ENCODE results near the gene YIF1A. TPM values are rescaled to one million over a fixed set of nuclear protein-coding genes. Genes with fewer than 3 reads are reported as not detected.
"Not testable (repeated sequence)": the region's sequence is repeated elsewhere in the genome, so short reads cannot be mapped to it uniquely, and the experiment has no call there.

Gene YIF1A
- total and polyA plus RNA-seq, 7 experiments from 2014 or later = 25.0 to 66.2 (median 34.1) TPM

DNA sequence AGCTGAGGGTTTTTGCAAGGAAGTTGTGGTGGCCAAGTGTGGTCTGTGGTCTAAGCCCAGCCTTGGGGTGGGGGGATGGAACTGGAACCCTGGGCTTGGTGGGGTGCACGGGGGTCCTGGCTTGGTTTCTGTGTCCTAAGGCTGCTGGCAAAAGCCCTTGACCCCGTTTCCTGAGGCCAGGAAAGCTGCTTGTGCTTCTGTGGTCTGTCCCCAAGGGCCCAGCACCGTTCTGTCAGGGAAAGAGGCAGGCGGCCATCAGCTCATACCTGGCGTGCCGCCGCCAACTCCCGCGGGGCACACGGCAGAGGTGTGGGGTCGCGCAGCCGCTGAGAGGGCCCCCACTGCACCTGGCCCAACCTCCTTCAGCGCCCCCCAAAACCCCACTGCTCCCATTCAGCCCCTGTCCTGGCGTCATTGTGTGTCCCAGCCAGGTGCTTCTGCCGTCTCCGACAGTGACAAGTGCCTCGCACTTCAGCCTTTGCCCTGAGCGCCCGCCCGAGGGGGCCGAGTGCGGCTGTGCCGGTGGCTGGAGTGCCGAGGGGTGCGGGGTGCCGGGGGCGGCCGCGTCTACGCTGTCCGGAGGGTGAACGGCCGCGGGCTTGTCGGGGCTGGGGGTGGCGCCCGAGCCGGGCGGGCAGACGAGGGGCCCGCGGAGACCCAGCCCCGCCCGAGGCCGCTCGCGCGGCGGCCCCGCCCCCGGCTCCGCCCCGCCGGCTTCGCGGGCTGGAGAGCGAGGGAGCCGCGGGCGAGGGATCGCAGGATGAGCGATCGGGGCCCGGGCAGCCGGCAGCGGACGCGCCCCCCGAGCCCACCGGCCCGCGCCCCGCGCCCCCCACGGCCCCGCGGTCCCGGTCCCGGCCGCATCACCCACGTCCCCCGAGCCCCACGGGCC lies 11.2 kb downstream of the YIF1A start, which contains the start of gene CNIH2:
Gene CNIH2 (plus strand): TSS at position 705 of the 892 bp plus-strand sequence. CDS start 282 bp downstream, outside the sequence.
- H3K27me3 Mint-ChIP-seq = peaks cover 0 to 14% (median 0%) of the 10 kb centered on the region in 5 donors
- peak in 7 of 9 donors; percentile 37 to 71 (median 51) for DNase-seq
- peaks cover 4 to 15% (median 11%) of the 10 kb centered on the region in 5 donors for H3K36me3 Mint-ChIP-seq
- intact Hi-C loops (cut with micrococcal nuclease) = loop anchor here (1.0 kb wide), 2 partner anchors 8 to 9 kb away; partner anchors contain the start of gene RAB1B (in 1 of the 2)
- peaks cover 0 to 3% (median 0%) of the 10 kb centered on the region in 11 donors for H3K9me3 Mint-ChIP-seq
- Histone ChIP-seq H3K4me1 (ENCODE audit: control insufficient read depth in 2 of 2, insufficient read depth in 2 of 2, low read length in 2 of 2) (peaks cover 20 to 24% of the 10 kb centered on the region in 2 donors), H3K4me3 (ENCODE audit: low read length) (no peak within 1 kb of the TSS), H3K9me3 (ENCODE audit: control insufficient read depth in 2 of 3, low read length in 3 of 3) (no peaks in the 10 kb centered on the region), H3K27ac (ENCODE audit: low read depth, low read length) (peak within 1 kb of the TSS; percentile 50), H3K36me3 (ENCODE audit: control insufficient read depth in 2 of 3, insufficient read depth in 3 of 3, low read length in 3 of 3) (peaks cover 5 to 39% (median 6%) of the 10 kb centered on the region in 3 experiments), H3K27me3 (ENCODE audit: control insufficient read depth in 2 of 2, insufficient read depth in 2 of 2, low read length in 2 of 2) (no peaks in the 10 kb centered on the region)
- H3K27ac Mint-ChIP-seq = peak within 1 kb of the TSS in 4 of 9 donors; percentile 37 to 80 (median 50)
- peaks cover 20 to 46% (median 29%) of the 10 kb centered on the region in 7 donors for H3K4me1 Mint-ChIP-seq
- ChIA-PET POLR2A (interaction anchor here (0.6 to 6.8 kb wide), 6 partner anchors 8 to 389 kb away, joined by 3 to 56 read pairs (median 6); partner anchors contain the start of genes RAB1B and YIF1A), CTCF (no interaction called here)
- ATAC-seq = peak; percentile 44
- peak within 1 kb of the TSS in 9 of 10 donors; percentile 47 to 81 (median 66) for H3K4me3 Mint-ChIP-seq

DNA sequence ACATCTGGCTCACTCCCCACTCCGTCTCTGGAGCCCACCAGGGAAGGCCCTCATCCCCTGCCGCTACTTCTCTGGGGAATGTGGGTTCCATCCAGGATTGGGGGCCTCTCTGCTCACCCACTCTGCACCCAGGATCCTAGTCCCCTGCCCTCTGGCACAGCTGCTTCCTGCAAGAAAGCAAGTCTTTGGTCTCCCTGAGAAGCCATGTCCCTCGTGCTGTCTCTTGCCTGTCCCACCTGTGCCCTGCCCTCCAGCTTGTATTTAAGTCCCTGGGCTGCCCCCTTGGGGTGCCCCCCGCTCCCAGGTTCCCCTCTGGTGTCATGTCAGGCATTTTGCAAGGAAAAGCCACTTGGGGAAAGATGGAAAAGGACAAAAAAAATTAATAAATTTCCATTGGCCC lies 11.9 kb downstream of the YIF1A start:
- CTCF ChIA-PET; H3K27me3 ChIP-seq (ENCODE audit: control insufficient read depth in 2 of 2, insufficient read depth in 2 of 2, low read length in 2 of 2); H3K9me3 ChIP-seq (ENCODE audit: control insufficient read depth in 2 of 3, low read length in 3 of 3); H3K4me3 ChIP-seq (ENCODE audit: low read length); H3K9me3 Mint-ChIP-seq; ATAC-seq; DNase-seq: not testable (repeated sequence)
- H3K4me1 Mint-ChIP-seq = peaks cover 13 to 44% (median 30%) of the 10 kb centered on the region in 7 donors
- peak overlapping the region; percentile 50 for H3K27ac ChIP-seq (ENCODE audit: low read depth, low read length)
- peaks cover 16 to 27% of the 10 kb centered on the region in 2 donors for H3K4me1 ChIP-seq (ENCODE audit: control insufficient read depth in 2 of 2, insufficient read depth in 2 of 2, low read length in 2 of 2)
- POLR2A ChIA-PET = interaction anchor here (0.6 to 6.8 kb wide), 5 partner anchors 7 to 388 kb away, joined by 3 to 56 read pairs (median 7); partner anchors contain the start of genes RAB1B and YIF1A
- peaks cover 8 to 19% (median 11%) of the 10 kb centered on the region in 5 donors for H3K36me3 Mint-ChIP-seq
- H3K27ac Mint-ChIP-seq = peak overlapping the region in 2 of 9 donors; percentile 34 to 54
- H3K36me3 ChIP-seq (ENCODE audit: control insufficient read depth in 2 of 3, insufficient read depth in 3 of 3, low read length in 3 of 3) = peaks cover 8 to 45% (median 11%) of the 10 kb centered on the region in 3 experiments
- peak overlapping the region in 5 of 10 donors; percentile 20 to 60 (median 47) for H3K4me3 Mint-ChIP-seq
- peaks cover 0 to 13% (median 0%) of the 10 kb centered on the region in 5 donors for H3K27me3 Mint-ChIP-seq
- intact Hi-C loops (cut with micrococcal nuclease) = loop anchor here in 1 of 2 donors (1.0 kb wide), 1 partner anchor 8 kb away; no protein-coding TSS in a partner anchor

- intact Hi-C loops (cut with micrococcal nuclease) = loop anchor here in 1 of 2 donors (1.0 kb wide), 1 partner anchor 7 kb away; no protein-coding TSS in a partner anchor
- CTCF ChIA-PET = not testable (repeated sequence)
- POLR2A ChIA-PET = interaction anchor here (0.5 to 6.8 kb wide), 4 partner anchors 6 to 388 kb away, joined by 3 to 56 read pairs (median 8); partner anchors contain the start of genes RAB1B and YIF1A
These were observed 12.3 kb downstream of the YIF1A start for GRCh38 chr11:66276619-66277018.

GRCh38 chr11:66275984-66276612 lies 12.8 kb downstream of the YIF1A start:
- Histone ChIP-seq H3K4me1 (ENCODE audit: control insufficient read depth in 2 of 2, insufficient read depth in 2 of 2, low read length in 2 of 2) (peaks cover 11 to 28% of the 10 kb centered on the region in 2 donors), H3K27me3 (ENCODE audit: control insufficient read depth in 2 of 2, insufficient read depth in 2 of 2, low read length in 2 of 2) (no peaks in the 10 kb centered on the region), H3K27ac (ENCODE audit: low read depth, low read length) (no peak overlapping the region), H3K4me3 (ENCODE audit: low read length) (no peak overlapping the region), H3K36me3 (ENCODE audit: control insufficient read depth in 2 of 3, insufficient read depth in 3 of 3, low read length in 3 of 3) (peaks cover 10 to 51% (median 14%) of the 10 kb centered on the region in 3 experiments), H3K9me3 (ENCODE audit: control insufficient read depth in 2 of 3, low read length in 3 of 3) (no peaks in the 10 kb centered on the region)
- ChIA-PET CTCF (no interaction called here), POLR2A (interaction anchor here (0.5 kb wide), 1 partner anchor 200 kb away, joined by 3 read pairs; no protein-coding TSS in a partner anchor)
- Mint-ChIP-seq H3K4me1 (peaks cover 11 to 40% (median 22%) of the 10 kb centered on the region in 7 donors), H3K27me3 (peaks cover 0 to 13% (median 0%) of the 10 kb centered on the region in 5 donors), H3K9me3 (no peaks in the 10 kb centered on the region), H3K4me3 (no peak overlapping the region), H3K36me3 (peaks cover 8 to 21% (median 11%) of the 10 kb centered on the region in 5 donors), H3K27ac (peak overlapping the region in 1 of 9 donors; percentile 38)
- ATAC-seq (no peak), DNase-seq (no peak)
- intact Hi-C loops (cut with micrococcal nuclease) = no loop called here

More at GRCh38 chr11:66276619-66277018, 12.3 kb downstream of the YIF1A start:
- not testable (repeated sequence) for H3K27ac ChIP-seq (ENCODE audit: low read depth, low read length); H3K9me3 ChIP-seq (ENCODE audit: control insufficient read depth in 2 of 3, low read length in 3 of 3); H3K4me3 ChIP-seq (ENCODE audit: low read length); ATAC-seq; H3K9me3 Mint-ChIP-seq; DNase-seq; H3K27me3 ChIP-seq (ENCODE audit: control insufficient read depth in 2 of 2, insufficient read depth in 2 of 2, low read length in 2 of 2)
- Mint-ChIP-seq H3K27me3 (peaks cover 0 to 13% (median 0%) of the 10 kb centered on the region in 5 donors), H3K36me3 (peaks cover 8 to 20% (median 11%) of the 10 kb centered on the region in 5 donors), H3K4me3 (peak overlapping the region in 2 of 10 donors; percentile 32 to 60), H3K27ac (peak overlapping the region in 1 of 9 donors; percentile 38), H3K4me1 (peaks cover 14 to 44% (median 26%) of the 10 kb centered on the region in 7 donors)
- Histone ChIP-seq H3K4me1 (ENCODE audit: control insufficient read depth in 2 of 2, insufficient read depth in 2 of 2, low read length in 2 of 2) (peaks cover 11 to 27% of the 10 kb centered on the region in 2 donors), H3K36me3 (ENCODE audit: control insufficient read depth in 2 of 3, insufficient read depth in 3 of 3, low read length in 3 of 3) (peaks cover 10 to 50% (median 14%) of the 10 kb centered on the region in 3 experiments)

DNA sequence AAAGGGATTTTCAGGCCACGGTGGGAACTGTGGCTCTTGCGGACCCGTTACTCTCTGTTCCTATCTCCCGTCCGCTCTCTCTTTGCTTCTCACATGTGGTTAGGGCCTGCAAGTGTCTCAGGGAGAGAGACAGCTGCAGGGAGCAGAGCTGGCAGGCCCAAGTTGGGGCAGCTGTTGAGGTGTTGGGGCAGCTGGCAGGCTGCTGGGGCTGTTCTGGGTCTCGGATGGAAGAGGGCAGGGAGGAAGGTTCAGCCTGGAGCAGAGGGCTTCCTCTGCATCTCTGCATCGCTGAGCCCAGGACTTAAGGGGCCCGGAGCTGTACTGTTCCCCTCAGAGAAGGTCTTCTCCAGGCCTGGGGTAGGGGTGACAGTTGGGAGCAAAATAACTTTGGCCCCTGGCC lies 13.5 kb downstream of the YIF1A start:
- Histone ChIP-seq H3K27me3 (ENCODE audit: control insufficient read depth in 2 of 2, insufficient read depth in 2 of 2, low read length in 2 of 2) (no peaks in the 10 kb centered on the region), H3K9me3 (ENCODE audit: control insufficient read depth in 2 of 3, low read length in 3 of 3) (no peaks in the 10 kb centered on the region), H3K36me3 (ENCODE audit: control insufficient read depth in 2 of 3, insufficient read depth in 3 of 3, low read length in 3 of 3) (peaks cover 10 to 51% (median 14%) of the 10 kb centered on the region in 3 experiments), H3K4me1 (ENCODE audit: control insufficient read depth in 2 of 2, insufficient read depth in 2 of 2, low read length in 2 of 2) (peaks cover 16 to 34% of the 10 kb centered on the region in 2 donors), H3K4me3 (ENCODE audit: low read length) (no peak overlapping the region), H3K27ac (ENCODE audit: low read depth, low read length) (no peak overlapping the region)
- no peaks in the 10 kb centered on the region for H3K9me3 Mint-ChIP-seq
- no peak overlapping the region for H3K4me3 Mint-ChIP-seq
- DNase-seq (no peak), ATAC-seq (no peak)
- peak overlapping the region in 2 of 9 donors; percentile 22 to 65 for H3K27ac Mint-ChIP-seq
- peaks cover 12 to 42% (median 26%) of the 10 kb centered on the region in 7 donors for H3K4me1 Mint-ChIP-seq
- peaks cover 0 to 13% (median 0%) of the 10 kb centered on the region in 5 donors for H3K27me3 Mint-ChIP-seq
- H3K36me3 Mint-ChIP-seq = peaks cover 8 to 21% (median 11%) of the 10 kb centered on the region in 5 donors
- ChIA-PET CTCF (no interaction called here), POLR2A (no interaction called here)
- intact Hi-C loops (cut with micrococcal nuclease) = no loop called here

DNA sequence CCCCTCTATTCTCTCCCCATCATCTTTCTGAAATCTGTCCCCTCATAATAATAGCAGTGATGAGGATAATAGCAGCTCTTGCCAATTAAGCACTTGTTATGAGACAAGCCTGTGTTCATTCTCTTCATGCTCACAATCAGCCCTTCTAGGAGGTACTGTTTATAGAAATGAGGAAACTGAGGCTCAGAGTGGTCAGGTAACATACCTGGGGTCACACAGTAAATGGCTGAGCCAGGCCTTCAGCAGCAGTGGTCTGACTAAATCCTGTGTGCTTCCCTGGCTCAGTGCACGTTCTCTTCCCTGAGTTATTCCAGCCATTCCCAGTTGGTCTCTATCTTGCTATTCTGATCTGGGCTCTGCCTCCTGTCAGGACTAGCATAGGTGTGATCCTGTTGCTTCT lies 14.7 kb downstream of the YIF1A start:
- no peaks in the 10 kb centered on the region for H3K9me3 Mint-ChIP-seq
- H3K36me3 Mint-ChIP-seq = peaks cover 8 to 21% (median 11%) of the 10 kb centered on the region in 5 donors
- peaks cover 27 to 46% of the 10 kb centered on the region in 2 donors for H3K4me1 ChIP-seq (ENCODE audit: control insufficient read depth in 2 of 2, insufficient read depth in 2 of 2, low read length in 2 of 2)
- no peaks in the 10 kb centered on the region for H3K9me3 ChIP-seq (ENCODE audit: control insufficient read depth in 2 of 3, low read length in 3 of 3)
- H3K27ac Mint-ChIP-seq = peak overlapping the region in 1 of 9 donors; percentile 58
- H3K4me3 Mint-ChIP-seq = no peak overlapping the region
- H3K36me3 ChIP-seq (ENCODE audit: control insufficient read depth in 2 of 3, insufficient read depth in 3 of 3, low read length in 3 of 3) = peaks cover 10 to 51% (median 14%) of the 10 kb centered on the region in 3 experiments
- intact Hi-C loops (cut with micrococcal nuclease) = no loop called here
- H3K27me3 ChIP-seq (ENCODE audit: control insufficient read depth in 2 of 2, insufficient read depth in 2 of 2, low read length in 2 of 2) = no peaks in the 10 kb centered on the region
- DNase-seq (no peak), ATAC-seq (no peak)
- H3K4me1 Mint-ChIP-seq = peaks cover 18 to 50% (median 33%) of the 10 kb centered on the region in 7 donors
- no peak overlapping the region for H3K27ac ChIP-seq (ENCODE audit: low read depth, low read length)
- ChIA-PET CTCF (interaction anchor here (0.6 kb wide), 1 partner anchor 138 kb away, joined by 3 read pairs; no protein-coding TSS in a partner anchor), POLR2A (no interaction called here)
- H3K27me3 Mint-ChIP-seq = peaks cover 0 to 7% (median 0%) of the 10 kb centered on the region in 5 donors
- no peak overlapping the region for H3K4me3 ChIP-seq (ENCODE audit: low read length)

All from naive thymus-derived CD4-positive, alpha-beta T cell (primary cell).